ENCODE results near the gene MEI1.

The MEI1 gene

DNA sequence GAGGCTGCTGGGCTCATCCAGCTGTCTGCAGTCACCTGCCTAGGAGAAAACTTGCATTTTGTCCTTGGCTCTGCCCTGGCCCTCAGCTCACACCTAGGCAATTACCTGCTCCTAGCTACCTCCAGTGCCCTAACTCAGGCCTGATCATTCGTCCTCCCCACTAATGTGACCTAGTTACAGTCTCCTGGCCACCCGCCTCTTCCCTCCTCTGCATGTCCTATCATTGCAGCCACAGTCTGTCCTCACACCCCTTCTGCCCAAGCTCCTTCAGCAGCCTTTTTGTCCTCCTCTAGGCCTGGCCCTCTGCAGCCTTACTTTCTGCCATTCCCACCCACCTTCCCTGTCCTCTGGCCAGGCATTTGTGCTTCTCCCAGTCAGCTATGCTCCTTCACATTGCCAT, 83.4 kb downstream of the MEI1 start:
- no peak for DNase-seq (ENCODE audit: low spot score)

DNA sequence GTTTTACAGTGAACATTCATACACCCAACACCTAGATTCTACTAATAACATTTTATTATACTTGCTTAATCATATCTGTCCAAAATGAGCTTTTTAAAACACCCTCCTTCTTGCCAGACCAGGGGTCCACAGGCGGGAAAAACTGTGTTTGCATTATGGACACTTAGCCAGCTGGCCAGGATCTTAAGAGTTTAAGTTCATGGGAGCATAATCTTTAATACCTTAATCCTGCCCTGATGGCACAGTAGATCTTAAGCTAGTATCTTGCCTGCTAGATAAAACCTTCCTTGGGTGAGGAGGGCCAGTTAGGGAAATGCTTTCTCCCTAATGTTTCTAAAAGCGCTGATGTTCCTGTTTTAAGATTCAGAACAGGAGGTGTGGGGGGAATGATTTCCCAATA, 88.0 kb downstream of the MEI1 start:
- no peak for DNase-seq (ENCODE audit: low spot score)

DNA sequence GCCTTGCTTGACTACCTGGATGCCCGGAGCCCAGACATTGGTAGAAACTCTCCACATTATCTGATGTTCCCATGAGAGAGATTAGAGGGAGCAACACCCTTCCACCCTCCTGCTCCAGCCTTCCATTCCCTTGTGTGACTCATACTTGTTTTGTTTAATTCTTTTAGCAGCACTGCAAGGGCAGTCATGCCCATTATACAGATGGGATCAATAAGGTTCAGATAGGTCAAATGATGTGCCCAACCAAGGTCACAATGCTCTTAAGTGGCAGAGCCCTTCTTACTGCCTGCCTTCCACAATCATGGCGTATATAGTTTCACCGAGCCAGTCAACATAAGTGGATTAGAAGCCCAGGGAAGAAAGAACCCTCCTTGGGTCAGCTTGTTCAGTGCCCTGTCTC, 94.6 kb downstream of the MEI1 start:
- DNase-seq (ENCODE audit: low spot score), result no peak

DNA sequence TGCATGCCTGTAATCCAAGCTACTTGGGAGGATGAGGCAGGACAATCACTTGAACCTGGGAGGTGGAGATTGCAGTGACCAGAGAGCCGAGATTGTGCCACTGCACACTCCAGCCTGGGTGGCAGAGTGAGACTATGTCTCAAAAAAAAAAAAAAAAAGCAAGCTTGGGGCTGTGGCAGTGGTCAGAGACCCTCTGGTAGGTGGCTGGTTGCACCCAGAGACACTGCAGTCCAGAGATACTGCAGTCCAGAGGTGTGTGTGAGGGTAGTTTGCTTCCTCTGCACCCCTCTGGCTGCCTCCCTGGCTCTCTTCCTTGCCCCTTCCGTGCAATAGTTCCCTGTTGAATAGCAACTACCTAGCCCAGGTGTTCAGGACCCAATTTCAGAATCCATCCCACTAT, 99.4 kb downstream of the MEI1 start:
- DNase-seq (ENCODE audit: low spot score), result no peak

DNA sequence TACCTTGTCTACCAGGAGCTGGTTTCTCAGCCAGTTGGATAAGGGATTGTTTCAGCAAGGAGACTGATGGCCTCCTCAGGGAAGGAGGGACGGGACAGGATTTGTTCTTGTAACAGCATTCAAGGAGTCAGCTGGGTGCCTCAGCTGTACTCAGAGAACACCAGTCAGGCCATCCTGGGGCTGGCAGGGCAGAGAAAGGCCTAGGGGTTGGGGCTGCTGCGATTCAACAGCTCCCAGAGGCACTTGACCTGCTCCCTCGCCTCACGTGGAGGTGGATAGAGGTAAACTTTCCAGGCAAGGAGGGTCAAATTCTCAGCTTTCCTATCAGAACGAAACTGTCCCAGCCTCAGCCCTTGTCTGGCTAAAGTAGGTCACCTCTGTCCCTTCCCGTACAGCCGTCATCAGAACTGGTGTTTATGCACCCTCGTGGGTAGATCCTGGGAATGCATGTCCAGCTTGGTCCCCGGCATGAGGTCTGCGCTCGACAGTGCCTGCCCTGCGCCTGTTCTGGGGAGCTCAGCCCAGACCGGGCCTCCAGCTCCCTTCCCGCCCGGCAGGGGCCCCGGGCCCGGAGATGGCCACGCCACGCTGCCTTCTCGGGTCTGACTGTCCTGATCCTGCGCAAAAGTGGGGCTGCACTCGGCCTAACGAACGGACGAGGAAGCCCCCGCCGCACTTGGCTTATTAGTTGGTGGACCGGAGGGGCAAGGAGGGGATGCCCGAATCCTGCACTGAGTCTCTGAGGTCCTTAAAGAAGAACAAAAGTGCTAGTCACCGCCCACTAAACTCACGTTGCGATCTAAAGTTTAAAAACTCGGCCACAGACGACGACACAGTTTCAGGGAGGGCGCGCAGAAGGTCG, 100.4 kb downstream of the MEI1 start:
- DNase-seq (ENCODE audit: low spot score), result peak; percentile 63

DNA sequence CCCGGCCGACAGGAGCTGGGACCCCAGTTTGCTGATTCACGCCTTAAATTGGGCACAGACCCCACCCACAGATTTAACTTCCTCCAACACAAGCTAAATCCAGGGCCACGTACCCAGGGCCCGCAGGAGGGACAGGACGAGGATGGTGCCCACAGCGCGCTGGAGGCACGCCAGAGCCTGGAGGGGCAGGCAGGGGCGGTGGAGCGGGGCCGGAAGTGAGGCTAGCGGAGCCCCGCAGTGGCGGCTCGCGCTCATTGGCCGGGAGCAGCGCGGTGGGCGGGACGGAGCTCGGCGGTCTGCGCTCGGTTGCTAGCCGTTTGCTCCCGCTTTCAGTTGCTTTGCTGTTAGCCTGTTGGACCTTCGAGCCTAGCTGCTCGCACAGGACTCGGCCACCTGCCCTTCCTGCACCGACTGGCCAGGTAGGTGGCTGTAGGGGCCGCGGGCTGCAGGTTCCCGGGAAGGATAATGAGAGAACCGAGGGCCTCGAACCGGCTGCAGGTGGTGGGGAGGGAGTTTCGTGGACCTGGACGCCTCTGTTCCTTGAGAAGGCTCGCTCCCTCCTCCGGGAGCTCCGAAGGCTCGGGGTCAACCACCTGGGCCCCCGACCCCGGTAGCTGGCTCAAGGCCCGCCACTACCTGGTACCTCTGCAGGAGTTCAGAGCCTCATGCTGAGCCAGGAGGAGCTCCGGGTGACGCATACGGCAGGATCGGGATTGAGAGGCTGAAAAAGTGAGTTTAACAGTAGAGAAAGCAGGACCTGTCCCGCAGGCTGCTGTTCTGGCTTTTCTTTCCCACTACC, 101.2 kb downstream of the MEI1 start, which contains the start of gene CCDC134:
Gene CCDC134 (plus strand): TSS at position 332 of the 799 bp plus-strand sequence. CDS start 8,212 bp downstream, outside the sequence.
- DNase-seq (ENCODE audit: low spot score), result peak; percentile 98

DNA sequence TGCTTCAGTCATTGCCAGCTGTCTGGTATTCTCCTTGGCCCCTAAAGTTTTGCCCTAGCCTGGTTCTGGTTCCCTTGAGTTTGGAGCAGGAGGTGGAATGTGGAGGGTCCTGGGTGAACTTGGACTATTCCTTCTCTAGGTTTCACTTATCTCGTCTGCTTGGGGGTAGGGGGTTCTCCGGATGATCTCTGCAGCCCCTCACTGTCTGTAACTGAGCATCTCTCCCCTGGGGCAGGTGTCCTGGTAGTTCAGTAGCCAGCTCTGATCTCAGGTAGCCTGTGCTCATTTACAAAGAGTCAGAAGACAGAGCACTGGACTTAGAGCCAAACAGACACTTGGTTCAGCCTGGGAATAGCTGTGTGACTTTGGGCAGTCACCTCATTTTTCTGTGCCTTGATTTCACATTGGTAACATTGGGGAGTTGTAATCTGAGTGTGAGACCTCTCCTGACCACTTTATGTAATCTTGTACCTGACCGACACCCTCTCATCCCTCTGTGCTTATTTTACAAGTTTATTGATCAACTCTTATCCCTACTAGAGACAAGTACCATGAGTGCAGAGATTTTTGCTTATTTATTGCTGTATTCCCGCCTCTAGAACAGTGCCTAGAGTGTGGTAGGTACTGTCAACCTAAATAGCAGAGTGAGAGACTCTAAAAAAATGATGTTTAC, 102.0 kb downstream of the MEI1 start:
- DNase-seq (ENCODE audit: low spot score), result peak; percentile 15

DNA sequence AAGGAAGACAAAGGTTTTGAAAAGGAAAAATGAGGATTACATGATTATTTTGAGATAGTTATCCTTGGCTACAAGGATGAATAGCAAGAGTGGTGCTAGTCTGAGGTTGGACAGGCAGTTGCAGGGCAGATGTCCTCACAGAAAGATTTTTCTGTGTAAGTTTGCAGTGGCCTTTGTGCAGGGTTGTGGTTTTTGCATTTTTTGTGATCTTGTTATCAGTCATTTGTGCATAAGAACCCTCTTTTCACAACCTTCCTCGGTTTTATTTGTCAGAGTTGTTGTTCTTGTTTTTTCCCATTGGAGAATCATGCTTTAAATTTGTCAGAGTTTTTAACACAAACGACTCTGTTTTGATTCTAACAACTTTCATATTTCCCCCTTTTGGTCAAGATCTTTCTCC, 102.6 kb downstream of the MEI1 start:
- DNase-seq (ENCODE audit: low spot score), result no peak

DNA sequence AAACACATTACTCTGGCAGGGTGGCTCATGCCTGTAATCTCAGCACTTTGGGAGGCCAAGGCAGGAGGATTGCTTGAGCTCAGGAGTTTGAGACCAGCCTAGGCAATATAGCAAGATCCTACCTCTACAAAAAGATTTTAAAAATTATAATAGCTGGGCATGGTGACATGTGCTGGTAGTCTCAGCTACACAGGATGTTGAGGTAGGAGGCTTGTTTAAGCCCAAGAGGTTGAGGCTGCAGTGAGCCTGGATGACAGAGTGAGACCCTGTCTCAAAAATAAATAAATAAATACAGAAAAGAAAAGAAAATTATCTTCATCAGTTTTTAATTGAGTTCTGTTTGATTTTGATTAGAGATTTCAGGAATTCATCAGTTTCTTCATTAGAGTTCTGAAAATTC, 106.3 kb downstream of the MEI1 start:
- no peak for DNase-seq (ENCODE audit: low spot score)

DNA sequence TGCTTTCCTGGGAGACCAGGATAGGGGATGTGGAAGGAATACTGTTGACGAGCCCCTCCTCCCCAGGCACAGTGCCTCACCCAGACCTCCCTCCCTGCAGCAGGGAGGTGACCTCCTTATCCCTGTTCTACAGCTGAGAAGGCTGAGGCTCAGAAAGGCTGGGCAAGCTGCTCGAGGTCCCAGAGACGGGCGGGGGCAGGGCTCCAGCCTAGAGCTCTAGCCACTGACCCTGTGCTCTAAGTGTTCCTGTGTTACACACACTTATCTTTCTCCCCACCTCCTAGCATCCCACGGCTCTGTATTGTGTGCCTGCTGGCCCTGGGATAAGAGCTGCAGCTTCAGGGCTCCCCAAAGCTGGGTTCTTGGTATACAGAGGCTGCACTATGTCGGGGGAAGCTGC, 109.1 kb downstream of the MEI1 start:
- DNase-seq (ENCODE audit: low spot score), result no peak

DNA sequence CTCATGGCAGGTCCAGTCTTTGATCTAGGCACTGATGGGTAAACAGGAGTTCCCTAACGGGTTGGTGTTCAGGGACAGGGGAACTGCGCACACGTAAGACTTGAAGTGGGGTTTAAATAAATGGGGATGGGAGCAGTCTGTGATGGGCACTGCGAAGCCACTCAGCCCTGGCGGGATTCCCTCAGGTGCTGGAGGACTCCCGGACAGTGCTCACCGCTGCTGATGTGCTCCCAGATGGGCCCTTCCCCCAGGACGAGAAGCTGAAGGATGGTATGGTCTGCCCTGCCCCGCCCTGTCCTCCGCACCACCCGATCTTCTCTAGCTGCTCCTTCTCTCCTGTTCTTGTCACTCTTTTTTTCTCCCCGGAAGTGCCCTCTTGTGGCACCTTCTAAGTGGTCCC, 110.7 kb downstream of the MEI1 start:
- no peak for DNase-seq (ENCODE audit: low spot score)

DNA sequence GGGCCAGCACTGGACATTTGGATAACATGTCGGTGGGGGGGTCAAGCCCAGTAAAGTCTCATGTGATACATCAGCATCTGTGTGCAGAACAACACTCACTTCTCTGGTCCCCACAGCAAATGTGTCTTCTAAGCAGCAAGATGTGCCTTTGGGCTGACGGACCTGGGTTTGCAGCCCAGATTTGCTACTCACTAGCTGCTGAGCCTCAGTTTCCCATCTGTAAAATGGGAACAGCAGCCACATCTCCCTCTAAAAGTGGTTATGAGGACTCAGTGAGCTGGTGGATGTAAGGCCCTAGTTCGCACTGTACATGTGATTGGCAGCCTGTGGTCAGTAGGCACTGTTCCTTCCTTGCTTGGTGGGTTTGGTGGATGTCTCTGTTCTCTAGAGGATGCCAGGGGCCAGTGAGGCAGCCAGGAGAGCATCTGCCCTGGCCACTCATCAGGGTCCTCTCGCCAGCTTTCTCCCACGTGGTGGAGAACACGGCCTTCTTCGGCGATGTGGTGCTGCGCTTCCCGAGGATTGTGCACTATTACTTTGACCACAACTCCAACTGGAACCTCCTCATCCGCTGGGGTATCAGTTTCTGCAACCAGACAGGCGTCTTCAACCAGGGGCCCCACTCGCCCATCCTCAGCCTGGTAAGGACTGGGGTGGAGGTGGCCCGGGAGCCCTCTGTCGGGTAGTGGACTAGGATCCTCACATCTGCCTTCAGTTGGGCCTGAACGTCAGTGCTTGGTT, 113.7 kb downstream of the MEI1 start:
- no peak for DNase-seq (ENCODE audit: low spot score)

DNA sequence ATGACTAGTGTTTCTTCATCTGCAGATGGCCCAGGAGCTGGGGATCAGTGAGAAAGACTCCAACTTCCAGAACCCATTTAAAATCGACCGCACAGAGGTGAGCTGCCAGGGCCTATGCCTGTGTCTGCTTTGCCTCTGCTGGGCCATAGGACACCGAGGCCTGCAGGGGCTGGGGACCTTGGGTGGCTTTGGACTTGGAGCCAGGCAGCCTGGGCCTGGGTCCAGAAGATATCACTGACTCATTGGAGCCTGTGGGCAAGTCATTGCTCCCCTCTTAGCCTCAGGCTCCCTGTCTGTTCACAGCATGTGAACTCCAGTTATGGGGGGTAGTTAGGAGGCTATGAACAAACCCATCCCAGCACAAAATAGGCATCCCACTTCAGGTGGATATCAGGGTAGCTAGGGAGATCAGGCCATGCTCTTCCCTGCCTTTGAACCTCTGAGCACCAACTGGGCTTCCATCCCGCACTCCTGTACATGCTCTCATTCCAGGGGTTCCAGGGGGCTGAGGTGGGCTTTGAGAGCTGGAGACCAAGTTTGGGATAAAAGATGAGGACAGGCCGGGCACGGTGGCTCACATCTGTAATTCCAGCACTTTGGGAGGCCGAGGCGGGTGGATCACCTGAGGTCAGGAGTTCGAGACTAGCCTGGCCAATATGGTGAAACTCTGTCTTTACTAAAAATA, 114.6 kb downstream of the MEI1 start:
- DNase-seq (ENCODE audit: low spot score), result no peak

DNA sequence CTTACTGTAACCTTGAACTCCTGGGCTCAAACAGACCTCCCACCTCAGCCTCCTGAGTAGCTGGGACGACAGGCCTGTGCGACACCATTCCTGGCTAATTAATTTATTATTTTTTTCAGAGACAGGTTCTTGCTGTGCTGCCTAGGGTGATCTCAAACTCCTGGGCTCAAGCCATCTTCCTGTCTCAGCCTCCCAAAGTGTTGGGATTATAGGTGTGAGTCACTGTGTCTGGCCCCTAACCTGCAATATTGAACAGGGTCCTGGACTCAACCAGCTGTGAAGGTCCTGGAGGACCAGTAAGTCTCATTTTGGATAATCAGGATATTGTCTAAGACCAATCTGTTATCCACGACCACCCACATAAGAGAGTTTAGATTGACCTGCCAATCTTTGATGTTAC, 116.4 kb downstream of the MEI1 start:
- DNase-seq (ENCODE audit: low spot score), result no peak

DNA sequence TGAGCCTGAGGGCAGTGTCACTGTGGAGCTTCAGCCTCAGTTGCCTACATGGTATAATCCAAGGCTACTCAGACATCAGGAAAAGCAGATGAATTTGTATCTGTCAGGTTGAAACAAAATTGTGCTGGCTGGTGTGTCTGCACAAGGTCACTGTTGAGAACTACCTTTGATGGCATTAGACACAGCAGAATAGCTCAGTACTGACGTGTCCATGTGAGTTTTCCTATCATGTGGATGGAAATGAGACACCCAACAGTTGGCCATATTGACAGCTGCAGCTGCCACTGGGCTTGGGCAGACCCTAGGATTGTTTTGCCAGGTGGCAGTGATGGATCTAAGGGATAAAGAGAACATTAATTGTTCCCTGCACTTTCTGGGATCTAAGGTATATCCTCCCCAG, 116.9 kb downstream of the MEI1 start:
- no peak for DNase-seq (ENCODE audit: low spot score)

DNA sequence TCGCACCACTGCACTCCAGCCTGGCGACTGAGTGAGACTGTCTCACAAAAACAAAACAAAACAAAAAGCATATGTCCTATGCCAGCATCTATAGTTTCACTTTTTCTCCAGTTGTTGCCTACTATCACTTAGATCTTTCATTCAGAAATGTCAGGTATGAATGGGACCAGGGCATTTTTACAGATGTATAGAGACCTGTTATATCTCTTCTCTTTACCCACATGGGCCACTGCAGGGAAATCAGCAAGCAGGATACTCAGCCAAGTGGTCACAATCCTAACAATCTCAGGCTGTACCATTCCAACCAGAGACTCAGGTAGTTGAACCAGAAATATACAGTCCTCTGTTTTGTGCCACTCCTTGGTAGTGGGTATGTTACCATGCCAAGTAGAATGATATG, 117.6 kb downstream of the MEI1 start:
- no peak for DNase-seq (ENCODE audit: low spot score)

DNA sequence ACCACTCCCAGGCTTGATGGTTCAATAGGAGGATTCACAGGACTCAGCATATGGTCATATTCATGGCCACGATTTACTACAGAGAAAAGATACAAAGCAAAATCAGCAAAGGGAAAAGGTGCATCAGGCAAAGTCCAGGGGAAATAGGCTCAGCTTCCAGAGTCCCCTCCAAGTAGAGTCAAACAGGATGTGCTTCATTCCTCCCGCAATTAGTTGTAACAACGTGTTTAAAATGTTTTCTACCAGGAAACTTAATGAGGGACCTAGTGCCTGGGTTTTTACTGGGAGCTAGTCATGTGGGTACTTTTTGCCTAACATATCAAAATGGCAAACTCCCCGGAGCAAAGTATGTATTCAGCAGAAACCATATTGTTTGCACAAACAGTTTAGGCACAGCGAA, 118.7 kb downstream of the MEI1 start:
- DNase-seq (ENCODE audit: low spot score), result no peak

DNA sequence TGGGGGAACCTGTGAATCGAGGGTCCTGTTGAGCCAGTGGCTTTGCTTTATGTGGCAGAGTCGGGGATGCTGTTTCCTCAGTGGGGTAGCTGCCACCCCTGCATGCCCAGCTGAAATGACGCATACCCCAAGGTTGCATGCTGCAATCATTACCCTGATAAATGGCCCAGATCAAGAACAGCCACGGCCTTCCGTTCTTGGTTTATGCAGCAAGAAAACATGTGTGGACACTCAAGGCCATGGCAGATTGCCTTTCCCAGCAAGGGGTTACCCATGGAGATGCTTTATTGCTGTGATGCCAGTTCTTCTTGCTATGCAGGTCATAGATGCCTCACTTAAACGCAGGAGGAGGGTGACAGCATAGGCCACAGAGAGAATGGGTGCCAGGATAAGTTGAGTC, 119.3 kb downstream of the MEI1 start:
- DNase-seq (ENCODE audit: low spot score), result no peak

DNA sequence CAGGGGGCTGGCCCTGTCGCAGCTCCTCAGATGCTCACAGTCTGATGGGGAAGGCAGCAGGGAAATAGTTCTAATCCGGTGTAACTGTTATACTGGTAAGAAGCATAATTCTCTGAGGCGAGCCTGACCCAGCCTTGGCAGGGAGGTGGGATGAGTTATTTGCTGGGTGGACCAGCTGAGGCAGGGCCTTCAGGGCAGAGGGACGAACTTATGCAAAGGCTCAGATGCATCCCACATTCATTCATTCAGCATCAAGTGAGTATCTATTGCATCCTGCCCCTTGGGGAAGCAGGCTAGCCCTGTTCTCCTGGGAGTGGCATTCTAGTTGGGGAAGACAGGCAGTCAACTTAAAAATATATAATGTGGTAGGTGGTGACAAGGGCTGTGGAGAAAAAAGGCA, 120.0 kb downstream of the MEI1 start:
- no peak for DNase-seq (ENCODE audit: low spot score)

DNA sequence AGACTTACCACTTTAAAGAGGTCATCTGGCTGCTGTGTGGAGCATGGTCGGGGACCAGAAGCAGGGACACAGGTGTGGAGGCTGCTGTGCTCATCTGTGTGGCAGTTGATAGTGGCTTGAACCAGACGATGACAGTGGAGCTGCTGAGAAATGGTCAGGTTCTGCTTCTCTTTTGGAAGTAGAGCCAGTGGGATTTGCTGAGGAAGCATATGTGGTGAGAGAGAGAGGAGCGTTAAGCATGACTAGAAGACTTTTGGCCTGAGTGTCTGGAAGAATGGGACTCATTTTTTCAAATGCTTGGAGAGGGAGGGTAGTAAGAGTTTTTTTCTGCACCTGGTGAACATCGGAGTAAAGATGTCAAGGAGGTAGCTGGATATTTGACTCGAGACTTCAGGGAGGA, 121.1 kb downstream of the MEI1 start:
- no peak for DNase-seq (ENCODE audit: low spot score)

Measured in germinal center (tissue), 1 donor.